Amygdala (tissue), 56 donors: ENCODE data around the gene ZNF468.
"Not testable (repeated sequence)": the region's sequence is repeated elsewhere in the genome, so short reads cannot be mapped to it uniquely, and the experiment has no call there.

ENCODE experiments used
- DNase-seq, 56 donors: peaks; one replicate each; lab custom pipeline; 2025; lab: John Stamatoyannopoulos, UW

ZNF468 gene

GRCh38 chr19:52833541-52833940 is 23.9 kb downstream of the ZNF468 start:
- not testable (repeated sequence) for DNase-seq

GRCh38 chr19:52829866-52830265 is 27.6 kb downstream of the ZNF468 start:
- not testable (repeated sequence) for DNase-seq

GRCh38 chr19:52825765-52826164 is 31.7 kb downstream of the ZNF468 start:
- DNase-seq = no peak

GRCh38 chr19:52823676-52824075 is 33.7 kb downstream of the ZNF468 start:
- no peak for DNase-seq

GRCh38 chr19:52821204-52821960 is 36.0 kb downstream of the ZNF468 start, which contains the start of gene ZNF28:
ZNF28 (minus strand) TSS chr19:52821633; CDS start chr19:52817958, 3,675 bp downstream.
- peak in 52 of 56 donors; percentile 2 to 85 (median 30) for DNase-seq

- DNase-seq = peak in 7 of 56 donors; percentile 0 to 26 (median 3)
Observed at GRCh38 chr19:52820472-52821203, 36.8 kb downstream of the ZNF468 start.

GRCh38 chr19:52809801-52810200 is 47.6 kb downstream of the ZNF468 start:
- DNase-seq = no peak

GRCh38 chr19:52799950-52800640 is 57.3 kb downstream of the ZNF468 start:
- not testable (repeated sequence) for DNase-seq

- no peak for DNase-seq
Observed at GRCh38 chr19:52789440-52789839, 68.0 kb downstream of the ZNF468 start.
